DMS153 (cell line): ENCODE data around the gene RBL1.
"Not testable (repeated sequence)": the region's sequence is repeated elsewhere in the genome, so short reads cannot be mapped to it uniquely, and the experiment has no call there.

Experiments used
- DNase-seq: peaks from one replicate; lab custom pipeline; 2025; lab: John Stamatoyannopoulos, UW

RBL1 gene

GRCh38 chr20:37095599-37096414 lies at the start of gene RBL1:
RBL1 (minus strand) TSS chr20:37095997; CDS start chr20:37095928, 69 bp downstream.
- DNase-seq = peak; percentile 85

GRCh38 chr20:37144856-37145404 lies 49.1 kb upstream of the RBL1 start:
- no peak for DNase-seq

- no peak for DNase-seq
These were observed 46.9 kb upstream of the RBL1 start for GRCh38 chr20:37142708-37143107.

GRCh38 chr20:37137547-37137946 lies 41.8 kb upstream of the RBL1 start:
- no peak for DNase-seq

GRCh38 chr20:37133952-37134351 lies 38.2 kb upstream of the RBL1 start:
- DNase-seq = no peak

- no peak for DNase-seq
These were observed 35.7 kb upstream of the RBL1 start for GRCh38 chr20:37131486-37131885.

- no peak for DNase-seq
These were observed 33.0 kb upstream of the RBL1 start for GRCh38 chr20:37128803-37129202.

GRCh38 chr20:37126290-37126689 lies 30.5 kb upstream of the RBL1 start:
- DNase-seq = not testable (repeated sequence)

GRCh38 chr20:37123441-37123840 lies 27.6 kb upstream of the RBL1 start:
- DNase-seq = no peak

GRCh38 chr20:37120497-37120896 lies 24.7 kb upstream of the RBL1 start:
- DNase-seq = no peak

GRCh38 chr20:37119356-37120036 lies 23.7 kb upstream of the RBL1 start:
- no peak for DNase-seq

GRCh38 chr20:37114012-37114411 lies 18.2 kb upstream of the RBL1 start:
- DNase-seq = no peak

GRCh38 chr20:37111926-37112455 lies 16.2 kb upstream of the RBL1 start:
- no peak for DNase-seq

- DNase-seq = no peak
These were observed 12.9 kb upstream of the RBL1 start for GRCh38 chr20:37108676-37109075.

GRCh38 chr20:37102571-37102970 lies 6.8 kb upstream of the RBL1 start:
- DNase-seq = no peak

GRCh38 chr20:37096415-37097041 lies 731 bp upstream of the RBL1 start:
- DNase-seq = no peak

- no peak for DNase-seq
These were observed 644 bp downstream of the RBL1 start for GRCh38 chr20:37095108-37095598.

GRCh38 chr20:37090407-37090806 lies 5.4 kb downstream of the RBL1 start:
- no peak for DNase-seq

- no peak for DNase-seq
These were observed 14.0 kb downstream of the RBL1 start for GRCh38 chr20:37081717-37082289.

GRCh38 chr20:37077009-37077408 lies 18.8 kb downstream of the RBL1 start:
- DNase-seq = no peak

- no peak for DNase-seq
These were observed 19.7 kb downstream of the RBL1 start for GRCh38 chr20:37075932-37076685.
